Activated CD4-positive, CD25-positive, alpha-beta regulatory T cell treated with anti-CD3 and anti-CD28 coated beads, Interleukin-2, amount 50 U/mL, for 72 hours (primary cell): ENCODE results near the gene EMCN.
"Not testable (repeated sequence)": the region's sequence is repeated elsewhere in the genome, so short reads cannot be mapped to it uniquely, and the experiment has no call there.

Source experiments
- DNase-seq: peaks from one replicate; pipeline ENCODE4 v3.0.0; 2021

EMCN gene

DNA sequence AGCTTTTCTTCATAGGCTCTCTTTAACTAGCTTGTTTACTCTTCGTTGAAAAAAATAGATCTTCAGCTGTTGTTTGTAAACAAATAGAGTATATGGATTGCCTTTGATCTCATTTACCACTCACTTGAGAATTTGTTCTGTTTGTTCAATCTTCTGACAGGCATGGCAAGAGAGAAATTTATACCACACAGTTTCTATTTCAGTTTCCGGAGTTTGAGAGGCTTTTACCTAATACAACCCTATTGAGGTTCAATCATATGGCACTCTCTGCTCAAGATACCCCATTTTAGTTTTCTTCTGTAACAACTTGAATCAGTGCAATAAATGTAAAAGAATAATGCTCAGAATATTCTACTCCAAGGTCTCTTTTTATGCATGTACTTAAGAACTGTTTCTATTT lies 148.0 kb downstream of the EMCN start:
- DNase-seq = no peak

DNA sequence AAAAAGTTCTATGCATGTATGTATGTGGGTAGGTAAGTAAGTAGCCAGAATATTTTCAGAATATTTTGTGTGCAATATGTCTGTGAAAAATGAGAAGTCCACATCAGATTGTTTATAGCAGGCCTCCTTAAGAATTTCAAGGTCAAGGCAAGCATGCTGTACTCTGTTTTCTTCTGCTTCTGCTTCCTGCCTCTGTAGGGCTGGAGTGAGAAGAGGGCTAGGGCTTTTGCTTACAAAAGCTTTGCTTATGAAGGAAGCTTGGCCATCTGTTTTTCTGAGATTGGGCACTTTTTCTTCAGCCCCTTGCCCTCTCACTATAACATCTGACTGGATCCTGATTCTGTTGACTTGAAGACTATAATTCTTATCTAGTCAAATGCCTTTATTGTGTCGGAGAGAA lies 150.4 kb downstream of the EMCN start:
- DNase-seq = no peak

DNA sequence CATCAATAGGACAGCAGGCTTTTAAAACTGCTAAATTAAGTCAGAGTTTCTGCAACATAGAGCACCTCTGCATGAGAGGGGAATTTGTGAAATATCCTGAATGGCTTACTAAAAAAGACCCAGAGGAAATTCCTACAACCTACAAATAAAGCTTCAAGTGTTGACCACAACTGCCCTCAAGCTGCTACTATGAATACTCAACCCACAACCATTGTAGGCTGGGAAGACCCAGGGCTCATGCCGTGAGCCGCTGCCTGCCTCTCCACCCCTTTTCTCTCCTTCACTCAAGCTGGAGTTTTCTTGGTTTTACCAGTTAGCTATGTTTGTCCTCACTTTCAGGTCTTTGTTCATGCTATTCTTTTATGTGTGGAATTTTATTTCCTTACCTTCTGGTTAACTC lies 151.6 kb downstream of the EMCN start:
- no peak for DNase-seq

DNA sequence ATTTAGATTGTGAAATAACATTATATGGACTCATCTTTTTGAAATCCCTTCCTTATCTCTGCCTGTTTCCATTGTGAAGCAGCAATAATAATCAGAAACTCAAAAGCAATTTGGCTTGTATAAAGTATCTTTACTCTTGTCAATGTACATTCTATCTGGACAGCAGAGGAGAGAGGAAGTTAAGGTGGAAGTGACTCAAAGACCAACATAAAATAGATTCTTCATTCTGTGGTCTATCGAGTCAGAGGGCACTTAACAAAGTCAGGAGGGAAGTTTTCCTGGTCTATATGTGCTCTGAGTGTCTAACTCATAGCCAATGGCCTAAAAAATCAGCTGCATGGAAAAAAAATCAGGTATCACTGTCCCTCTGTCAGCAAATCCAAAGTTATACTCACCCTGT lies 155.5 kb downstream of the EMCN start:
- no peak for DNase-seq

DNA sequence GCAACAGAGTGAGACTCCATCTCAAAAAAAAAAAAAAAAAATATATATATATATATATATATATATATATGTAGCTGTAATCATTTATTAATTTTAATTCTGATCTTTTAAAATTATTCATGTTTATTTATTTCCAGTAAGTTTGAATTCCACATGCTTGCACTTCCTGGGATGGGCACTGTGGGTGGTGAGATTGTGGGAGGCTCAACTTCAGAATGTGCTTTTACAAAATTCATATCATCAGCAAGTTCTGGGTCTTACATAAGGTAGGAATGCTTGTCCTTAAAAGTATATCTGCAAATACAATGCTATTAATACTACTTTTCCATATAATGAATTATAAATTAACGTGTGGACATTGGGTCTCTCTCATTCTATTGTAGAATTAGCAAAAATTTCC lies 156.5 kb downstream of the EMCN start:
- no peak for DNase-seq

DNA sequence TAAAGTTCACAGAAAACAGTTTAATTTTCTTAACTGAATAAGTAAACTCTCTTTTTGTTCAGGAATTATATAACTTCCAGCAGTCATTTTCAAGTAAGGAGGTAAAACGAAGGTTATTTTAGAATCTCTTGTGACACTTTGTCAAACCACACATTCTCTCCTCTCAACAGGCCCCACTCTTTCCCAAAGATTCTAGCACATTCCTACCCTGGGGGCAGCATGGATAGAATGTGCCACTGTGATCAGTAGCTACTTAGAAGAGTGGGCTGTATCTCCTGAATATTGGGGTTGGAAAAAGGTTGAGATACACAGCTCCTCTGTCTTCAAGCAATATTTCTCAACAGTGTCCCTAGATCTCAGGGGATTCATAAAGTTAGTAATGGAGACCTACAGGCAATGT lies 157.6 kb downstream of the EMCN start:
- DNase-seq = no peak

DNA sequence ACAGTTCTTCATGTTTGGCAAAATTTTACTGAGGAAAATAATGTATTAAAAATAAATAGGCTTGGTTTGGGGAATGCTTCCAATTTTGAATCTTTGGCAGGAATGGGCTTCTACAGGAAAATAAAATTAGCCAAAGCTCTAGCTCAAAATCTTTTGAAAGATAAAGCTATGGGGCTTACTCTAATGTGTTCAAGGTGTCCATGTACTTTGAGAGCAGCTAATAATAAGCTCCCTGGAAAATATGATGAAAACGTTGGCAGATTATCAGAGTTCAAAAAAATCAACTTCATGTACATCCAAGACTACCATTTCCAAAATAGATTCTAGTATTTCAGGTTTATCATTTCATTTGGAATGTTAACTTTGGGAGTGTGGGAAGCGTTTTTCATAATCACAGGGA lies 158.4 kb downstream of the EMCN start:
- no peak for DNase-seq

DNA sequence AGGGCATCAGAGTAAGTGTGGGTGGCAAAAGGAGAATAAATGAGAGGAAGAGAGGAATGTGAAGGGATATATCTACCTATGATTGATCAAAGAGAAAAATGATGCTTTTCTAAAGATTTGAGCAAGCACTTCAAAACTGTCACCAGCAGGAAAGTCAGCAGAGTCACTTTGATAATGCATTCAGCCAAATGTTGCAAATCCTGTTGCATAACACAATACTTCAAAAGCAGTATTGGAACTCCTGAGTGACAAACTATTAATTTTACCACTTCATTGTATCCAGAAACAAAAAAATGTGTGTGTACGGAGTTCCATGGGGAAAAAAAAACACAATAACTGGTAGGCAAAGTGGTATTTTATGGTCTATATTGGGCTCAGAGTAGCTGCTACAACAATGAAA lies 160.3 kb downstream of the EMCN start:
- DNase-seq = no peak

DNA sequence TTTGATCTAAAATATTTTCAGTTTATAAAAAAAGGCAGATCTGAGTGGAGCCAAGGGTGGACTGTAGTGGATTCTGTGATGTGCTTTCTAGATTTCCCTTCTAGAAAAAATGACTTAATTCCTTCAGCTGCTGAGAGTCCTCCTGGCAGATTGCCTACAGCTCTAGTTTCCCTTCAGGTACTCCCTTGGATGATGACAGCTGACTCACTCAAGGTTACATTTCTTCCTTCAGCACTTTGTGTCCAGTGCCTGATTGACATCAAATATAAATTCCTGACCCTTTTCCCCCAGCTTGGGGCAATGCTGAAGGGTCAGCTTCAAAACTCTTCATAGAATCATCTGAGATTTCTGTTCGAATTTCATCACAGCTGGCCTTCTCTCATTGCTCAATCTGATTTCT lies 161.7 kb downstream of the EMCN start:
- no peak for DNase-seq

DNA sequence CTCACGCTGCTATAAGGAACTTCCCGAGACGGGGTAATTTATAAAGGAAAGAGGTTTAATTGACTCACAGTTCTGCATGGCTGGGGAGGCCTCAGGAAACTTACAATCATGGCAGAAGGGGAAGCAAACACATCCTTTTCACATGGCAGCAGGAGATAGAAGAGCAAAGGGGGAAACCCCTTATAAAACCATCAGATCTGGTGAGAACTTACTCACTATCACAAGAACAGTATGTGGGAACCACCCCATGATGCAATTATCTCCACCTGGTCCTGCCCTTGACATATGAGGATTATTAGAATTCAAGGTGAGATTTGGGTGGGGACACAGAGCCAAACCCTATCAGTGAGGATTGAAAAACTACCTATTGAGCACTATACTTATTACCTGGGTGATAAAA lies 165.5 kb downstream of the EMCN start:
- DNase-seq = not testable (repeated sequence)

DNA sequence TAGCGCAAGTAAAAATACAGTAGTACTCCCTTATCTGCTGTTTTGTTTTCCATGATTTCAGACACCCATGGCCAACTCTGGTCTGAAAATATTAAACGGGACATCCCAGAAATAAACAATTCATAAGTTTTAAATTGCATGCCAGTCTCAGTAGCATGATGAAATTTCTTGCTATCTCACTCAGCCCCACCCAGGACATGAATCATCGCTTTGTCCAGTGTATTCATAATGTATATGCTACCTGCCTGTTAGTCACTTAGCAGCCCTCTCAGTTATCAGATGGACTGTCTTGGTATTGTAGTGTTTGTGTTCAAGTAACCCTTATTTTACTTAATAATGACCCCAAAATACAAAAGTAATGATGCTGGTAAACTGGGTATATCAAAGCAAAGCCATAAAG lies 169.3 kb downstream of the EMCN start:
- no peak for DNase-seq

DNA sequence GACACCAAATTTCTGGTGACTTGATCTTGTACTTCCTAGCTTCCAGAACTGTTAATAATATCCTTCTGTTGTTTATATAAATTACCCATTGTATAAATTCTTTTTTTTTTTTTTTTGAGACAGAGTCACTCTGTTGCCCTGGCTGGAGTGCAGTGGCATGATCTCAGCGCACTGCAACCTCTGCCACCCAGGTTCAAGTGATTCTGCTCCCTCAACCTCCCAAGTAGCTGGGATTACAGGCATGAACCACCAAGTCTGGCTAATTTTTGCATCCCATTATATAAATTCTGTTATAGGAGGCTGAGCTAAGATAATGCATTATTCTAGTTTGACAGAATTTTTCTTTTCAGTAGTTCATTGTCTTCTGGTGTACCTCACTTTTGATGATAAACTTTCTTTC lies 170.6 kb downstream of the EMCN start:
- no peak for DNase-seq

DNA sequence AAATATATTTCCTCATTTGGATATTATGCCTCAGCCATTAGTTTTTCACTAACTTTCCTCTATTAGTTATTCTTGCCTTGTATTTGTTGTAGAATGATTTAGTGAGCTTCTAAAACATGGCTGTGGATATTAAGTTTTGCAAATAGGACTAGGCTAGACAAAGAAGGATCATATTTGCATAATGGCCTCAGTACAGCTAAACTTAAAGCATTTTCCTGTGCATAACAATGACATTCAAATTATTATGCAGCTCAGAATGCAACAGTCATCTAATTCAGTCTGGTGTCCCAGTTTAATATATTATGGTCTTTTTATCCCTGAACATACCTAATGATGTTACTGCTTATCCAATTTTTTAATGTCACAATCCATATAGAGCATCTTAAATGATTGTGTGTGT lies 172.2 kb downstream of the EMCN start:
- DNase-seq = no peak
